CD4-positive, alpha-beta T cell treated with Interferon alpha-2 for 1 hour (primary cell): ENCODE data around the gene DMD.

ENCODE experiments used
- DNase-seq, 2 donors: peaks; one replicate each; pipeline ENCODE4 v3.0.0-alpha.2; 2020 to 2022

The DMD gene

DNA sequence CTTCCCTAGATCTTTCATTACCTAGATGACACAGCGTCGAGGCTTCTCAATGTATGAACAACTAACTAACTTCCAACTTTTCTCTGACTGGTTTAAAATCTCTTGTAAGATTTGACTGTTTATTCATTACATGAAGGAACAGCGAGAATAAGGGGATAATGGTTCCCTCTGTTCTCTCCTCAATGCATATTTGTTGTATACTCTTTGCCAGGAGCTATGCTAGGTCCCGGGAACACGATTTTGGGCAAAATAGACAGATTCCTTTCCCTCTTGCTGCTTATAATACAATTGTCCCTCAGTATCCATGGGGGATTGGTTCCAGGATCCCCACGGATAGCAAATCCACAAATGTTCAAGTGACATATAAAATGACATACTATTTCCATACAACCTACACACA, 1020.0 kb downstream of the DMD start:
- no peak for DNase-seq

DNA sequence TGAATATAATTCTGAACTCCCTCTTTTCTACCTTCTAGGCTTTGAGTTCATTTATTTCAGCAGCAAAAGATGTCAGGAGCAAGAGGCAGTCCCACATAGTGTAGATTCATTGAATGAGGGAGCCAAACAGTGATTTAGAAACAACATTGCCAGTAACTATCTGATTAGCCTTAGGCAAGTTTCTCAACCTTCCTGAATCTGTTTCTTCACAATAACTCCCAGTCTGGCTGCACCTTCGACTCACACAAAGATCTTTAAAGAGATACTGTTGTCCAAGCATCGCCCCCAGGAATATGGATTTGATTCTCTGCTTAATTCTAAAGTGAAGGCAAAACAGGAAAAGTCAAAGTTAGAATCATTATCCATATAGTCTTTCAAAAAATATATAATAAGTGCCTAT, 1026.2 kb downstream of the DMD start:
- no peak for DNase-seq

DNA sequence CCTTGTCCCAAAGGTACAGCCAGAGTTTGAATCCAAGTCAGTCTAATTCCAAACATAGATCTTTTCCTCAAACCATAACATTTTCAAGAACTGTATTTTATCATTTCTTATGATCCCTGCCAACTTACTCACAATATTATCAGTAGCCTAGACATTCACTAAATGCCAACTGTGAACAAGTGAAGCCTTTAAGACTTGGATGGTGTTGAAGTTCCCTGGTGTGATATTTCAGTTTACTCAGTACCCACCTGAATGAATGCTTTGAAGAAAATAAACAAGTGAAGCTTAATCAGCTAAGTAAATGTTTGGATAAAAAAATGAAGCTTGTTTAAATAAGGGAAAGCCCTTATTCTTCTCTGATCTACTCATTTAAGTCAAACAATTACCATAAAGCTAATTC, 1028.3 kb downstream of the DMD start:
- no peak for DNase-seq

DNA sequence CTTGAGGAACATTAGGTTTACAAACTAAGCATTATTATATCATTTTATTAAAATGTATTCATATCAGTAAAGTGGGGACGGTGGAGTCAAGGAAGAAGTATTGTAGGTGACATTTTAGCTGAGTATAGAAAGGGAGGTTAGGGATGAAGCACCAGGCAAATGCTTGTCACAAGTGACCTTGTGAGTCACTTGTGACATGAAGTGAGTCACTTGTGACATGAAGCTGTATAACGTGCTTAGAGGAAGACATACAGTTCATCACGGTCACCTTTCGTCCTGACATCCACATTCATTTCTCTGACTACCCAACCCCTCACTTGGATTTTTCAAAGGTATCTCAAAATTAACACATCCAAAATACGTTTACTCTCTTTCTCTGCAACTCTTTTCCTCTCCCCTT, 1034.8 kb downstream of the DMD start:
- DNase-seq: no peak

DNA sequence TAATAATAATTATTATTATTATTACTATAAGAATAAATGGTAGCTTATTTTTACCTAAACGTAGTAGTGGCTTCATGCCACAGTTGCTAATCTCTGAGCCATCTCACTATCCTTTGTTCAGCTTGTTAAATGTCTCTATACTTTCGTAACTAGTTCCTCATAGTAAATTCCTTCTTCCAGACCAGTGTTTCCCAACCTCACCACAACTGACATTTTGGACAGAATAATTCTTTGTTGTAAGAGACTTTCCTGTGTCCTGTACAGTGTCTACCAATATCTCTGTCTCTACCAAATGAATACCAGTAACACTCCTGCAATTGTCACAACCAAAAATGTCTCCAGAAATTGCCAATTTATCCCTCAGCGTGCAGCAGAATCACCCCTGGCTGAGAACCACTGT, 1040.9 kb downstream of the DMD start:
- DNase-seq: no peak

DNA sequence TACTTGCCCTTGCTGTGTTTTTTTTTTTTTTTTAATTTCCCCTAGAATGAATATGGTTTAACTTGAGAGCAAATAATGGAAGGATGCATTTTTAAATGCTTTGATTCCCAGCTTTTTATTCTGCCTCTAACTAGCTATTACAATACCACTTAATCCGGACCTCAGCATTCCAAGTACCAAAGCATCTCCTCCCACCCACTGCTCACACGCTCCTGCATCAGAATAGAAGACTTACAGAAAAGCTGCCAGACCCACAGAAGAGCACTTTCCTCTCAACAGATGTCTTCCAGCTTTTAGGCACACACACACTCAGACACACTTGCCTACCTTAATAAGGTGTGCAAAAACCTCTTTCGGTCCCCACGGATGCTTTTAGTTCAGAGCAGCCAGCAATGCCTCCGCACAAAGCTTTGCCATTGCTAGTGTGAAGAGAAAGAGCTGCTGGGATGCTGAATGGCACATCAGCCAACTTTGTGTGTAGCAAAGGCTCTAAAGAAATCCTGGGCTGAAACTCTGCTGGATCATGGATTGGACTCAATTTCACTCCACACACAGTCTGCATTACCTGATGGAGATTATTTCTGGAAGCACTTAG, 1056.2 kb downstream of the DMD start:
- DNase-seq: no peak

DNA sequence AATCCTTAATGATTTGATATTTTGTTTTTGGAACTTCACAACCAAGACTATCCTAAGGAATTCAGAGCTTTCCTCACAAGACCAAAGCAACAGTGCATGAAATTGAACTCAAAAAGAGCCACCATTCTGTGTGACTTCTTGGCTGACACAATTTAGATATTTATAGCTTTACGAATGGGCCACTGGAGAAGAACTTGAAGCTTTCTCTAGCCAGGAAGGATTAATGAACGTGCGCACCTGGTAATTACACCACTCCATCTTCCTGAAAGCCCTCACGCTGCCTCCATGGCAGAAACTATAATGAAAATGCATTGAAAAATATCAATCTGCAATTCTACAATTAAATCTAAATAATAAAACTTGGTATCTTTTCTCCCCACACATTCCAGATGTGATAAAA, 1057.8 kb downstream of the DMD start:
- no peak for DNase-seq

DNA sequence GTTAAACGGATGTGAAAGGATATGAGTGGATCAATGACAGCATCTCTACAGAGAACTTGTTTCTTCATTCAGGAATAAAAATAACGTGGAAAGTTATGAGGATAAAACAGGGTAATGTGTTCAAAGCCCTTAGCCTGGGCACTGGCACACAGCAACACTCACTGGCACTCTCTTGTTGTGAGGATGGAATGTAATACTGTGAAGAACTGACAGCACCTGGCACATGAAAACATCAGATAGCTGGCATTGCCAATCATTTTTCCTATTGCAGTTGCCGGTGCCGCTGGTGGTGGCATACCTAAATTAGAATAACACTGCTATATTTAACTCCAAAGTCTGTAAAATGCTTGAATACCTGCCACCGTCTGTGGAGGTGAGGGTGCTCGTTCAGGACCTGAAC, 1061.2 kb downstream of the DMD start:
- DNase-seq: no peak

DNA sequence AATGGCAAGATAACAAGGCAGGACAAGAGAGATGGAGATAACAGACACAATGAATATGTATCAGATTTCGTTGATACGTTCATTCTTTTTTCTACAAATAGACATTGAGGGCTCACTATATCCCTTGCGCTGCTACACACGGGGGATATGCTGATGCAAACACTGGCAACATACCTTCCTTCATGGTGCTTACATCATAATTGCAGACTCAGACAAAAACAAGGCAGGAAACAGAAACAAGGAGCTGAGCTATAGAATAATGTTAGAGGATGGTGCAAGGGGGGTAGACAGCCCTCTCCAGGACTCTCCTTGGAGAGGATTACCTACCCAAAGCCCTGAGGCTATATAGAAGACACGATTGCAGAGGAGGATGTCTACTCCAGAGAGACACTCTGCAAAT, 1069.5 kb downstream of the DMD start:
- DNase-seq: no peak

DNA sequence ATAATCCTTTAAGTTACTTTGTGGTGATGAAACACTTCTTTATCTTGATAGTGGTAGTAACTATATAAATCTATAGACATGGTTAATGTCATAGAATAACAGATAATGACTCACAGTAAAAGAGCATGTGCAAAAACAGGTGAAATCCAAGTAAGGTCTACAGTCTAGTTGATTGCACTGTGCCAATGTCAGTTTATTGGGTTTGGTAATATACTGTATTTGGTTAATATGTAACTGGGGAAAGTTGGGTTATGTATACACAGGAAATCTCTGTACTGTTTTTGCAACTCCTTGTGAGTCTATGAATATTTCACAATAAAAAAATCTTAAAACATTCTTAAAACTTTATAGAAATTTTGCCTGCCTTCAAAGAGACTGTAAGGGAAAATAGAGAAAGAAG, 1071.9 kb downstream of the DMD start:
- DNase-seq: no peak

DNA sequence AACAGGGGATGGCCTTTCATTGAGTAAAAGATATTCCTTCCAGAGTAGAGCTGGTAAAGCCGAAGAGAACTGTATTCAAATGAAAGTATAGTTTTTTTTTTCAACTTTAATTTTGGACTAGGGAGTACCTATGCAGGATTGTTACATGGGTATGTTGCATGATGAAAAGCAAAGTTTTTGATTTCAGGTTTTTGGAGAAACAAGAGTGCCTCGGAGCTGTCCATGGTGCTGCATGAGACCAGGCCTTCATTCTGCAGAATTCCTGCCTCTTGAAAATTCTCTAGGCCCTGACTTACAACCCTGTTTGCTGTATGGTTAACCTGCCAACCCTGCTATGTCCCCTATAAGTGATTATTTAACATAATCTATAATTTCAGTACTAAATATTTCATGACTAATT, 1073.8 kb downstream of the DMD start:
- no peak for DNase-seq

DNA sequence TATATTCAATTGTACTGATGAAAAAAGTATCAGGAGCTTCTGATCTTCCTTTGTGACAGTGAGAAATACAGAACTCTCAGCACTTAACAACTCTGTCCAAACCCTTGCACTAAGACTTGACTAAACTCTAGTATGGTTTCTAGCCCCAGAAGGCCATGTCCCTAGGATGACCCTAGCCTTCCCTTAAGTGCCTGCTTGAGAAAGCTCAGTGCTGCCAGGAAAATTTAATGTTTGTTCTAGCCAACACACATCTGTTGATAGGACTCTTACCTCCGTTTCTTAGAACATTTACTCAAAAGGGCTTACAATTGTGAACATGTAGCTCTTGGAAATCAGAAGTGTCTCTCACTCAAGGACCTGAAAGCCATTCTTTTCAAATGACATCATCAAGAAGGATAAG, 1084.4 kb downstream of the DMD start:
- DNase-seq: no peak

DNA sequence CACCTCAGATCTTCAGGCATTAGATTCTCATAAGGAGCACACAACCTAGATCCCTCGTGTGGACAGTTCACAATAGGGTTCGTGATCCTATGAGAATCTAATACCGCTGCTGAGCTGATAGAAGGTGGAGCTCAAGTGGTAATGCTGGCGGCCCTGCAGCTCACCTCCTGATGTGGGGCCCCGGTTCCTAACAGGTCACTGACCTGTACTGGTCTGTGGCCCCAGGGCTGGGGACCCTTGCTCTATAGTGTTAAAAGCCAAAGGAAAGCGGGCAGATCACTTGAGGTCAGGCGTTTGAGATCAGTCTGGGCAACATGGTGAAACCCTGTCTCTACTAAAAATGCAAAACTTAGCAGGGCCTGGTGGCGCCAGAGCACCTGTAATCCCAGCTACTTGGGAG, 1092.5 kb downstream of the DMD start:
- no peak for DNase-seq

DNA sequence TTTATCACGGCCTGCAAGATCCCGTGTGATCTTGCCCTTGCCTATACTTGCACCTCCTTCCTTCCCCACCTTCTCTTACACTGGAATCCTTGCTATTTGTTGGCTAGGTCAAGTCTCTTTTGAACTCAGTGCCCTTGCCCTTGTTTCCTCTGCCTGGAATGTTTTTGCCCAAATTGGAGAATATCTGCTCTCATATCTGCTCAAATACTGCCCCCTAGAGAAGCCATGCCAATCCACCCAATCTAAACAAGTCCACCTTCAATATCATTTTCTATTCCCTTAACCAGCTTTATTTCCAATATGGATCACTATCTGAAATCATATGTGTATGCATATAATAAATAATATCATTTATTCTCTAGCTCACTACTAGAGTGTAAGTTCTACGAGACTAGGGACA, 1095.3 kb downstream of the DMD start:
- DNase-seq: no peak

DNA sequence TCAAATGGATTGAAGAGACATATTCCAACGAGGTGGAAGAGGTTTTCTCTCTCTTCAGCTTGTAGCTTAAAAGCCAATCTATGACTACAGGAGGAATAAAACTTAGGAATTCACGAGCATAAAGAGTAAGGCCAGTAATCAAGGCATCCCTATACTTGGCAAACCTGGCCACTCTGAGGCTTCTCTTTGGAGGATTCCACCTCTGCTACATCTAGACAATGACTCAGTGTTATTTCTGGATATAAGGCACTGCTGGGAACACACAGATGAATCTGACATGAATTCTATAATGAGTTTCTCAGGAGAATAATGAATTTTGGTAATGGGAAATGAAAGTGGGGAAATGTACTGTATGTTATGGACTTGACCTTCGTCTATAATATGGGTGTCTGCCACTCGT, 1123.7 kb downstream of the DMD start:
- DNase-seq: no peak

DNA sequence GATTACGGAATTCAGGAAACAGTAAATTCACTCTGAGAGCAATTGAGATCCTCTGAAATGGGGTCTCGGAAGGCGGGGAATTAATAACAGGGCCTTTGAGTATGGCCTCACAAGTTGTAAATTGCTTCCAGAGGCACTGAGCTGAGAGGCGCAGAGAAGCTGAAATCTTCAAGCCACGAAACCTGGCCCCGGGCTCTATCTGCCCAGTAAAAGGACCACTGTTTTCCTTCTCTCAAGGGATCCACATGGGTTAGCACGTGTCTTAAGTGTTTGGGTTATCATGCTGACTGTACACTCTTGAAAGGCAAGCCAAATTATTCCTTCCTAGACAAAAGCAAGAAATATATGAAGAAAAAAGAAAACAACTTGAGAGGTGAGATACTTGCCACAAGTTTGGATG, 1126.6 kb downstream of the DMD start:
- DNase-seq: no peak

DNA sequence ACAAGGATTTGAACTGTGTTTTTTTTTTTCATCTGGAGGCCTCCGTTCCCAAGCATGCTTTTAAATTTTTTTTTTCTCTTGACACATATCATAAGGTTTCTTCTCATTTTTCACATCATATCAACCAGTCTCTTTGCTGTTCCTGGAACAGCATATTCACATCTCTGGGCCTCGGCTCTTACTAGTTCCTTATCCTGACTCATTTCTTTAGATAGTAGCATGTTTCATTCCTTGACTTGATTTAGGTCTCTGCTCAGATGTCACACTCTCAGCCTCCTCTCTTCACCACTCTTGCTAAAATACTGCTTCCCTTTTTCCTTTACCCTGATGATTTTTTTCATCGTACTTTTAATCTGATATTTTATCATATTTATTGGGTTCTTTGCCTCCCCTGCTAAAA, 1163.1 kb downstream of the DMD start:
- DNase-seq: no peak

DNA sequence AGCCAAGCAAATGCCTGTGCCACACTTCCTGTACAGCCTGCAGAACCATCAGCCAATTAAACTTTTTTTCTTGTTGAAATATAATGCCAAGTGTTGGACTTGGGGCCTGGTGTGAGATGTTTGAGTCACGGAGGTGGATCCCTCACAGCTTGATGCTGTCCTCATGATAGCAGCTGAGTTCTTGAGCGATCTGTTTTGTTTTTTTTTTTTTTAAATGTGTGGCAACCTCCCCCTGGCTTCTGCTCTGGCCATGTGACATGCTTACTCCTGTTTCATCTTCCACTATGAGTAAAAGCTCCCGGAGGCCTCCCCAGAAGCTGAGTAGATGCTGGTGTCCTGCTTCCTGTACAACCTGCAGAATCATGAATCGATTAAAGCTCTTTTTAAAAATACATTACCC, 1166.2 kb downstream of the DMD start:
- no peak for DNase-seq

DNA sequence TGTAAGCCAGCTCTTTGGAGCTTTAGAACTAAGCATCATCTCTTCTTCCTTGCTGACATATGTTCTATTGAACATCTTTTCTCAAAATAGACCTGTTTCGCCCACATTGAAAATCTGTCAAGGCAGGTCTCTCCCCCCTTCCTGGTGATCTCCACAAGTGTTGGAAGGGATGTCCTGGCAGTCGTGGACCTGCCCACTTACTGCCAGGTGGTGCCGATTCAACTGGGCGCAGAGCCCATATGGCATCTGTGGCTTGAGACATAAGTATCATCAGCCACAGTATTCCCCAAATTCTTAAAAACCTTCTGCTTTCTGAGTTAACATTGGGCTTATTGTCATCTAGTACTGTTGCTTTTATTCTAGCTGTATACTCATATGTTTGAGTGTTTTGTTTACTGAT, 1170.2 kb downstream of the DMD start:
- DNase-seq: no peak

DNA sequence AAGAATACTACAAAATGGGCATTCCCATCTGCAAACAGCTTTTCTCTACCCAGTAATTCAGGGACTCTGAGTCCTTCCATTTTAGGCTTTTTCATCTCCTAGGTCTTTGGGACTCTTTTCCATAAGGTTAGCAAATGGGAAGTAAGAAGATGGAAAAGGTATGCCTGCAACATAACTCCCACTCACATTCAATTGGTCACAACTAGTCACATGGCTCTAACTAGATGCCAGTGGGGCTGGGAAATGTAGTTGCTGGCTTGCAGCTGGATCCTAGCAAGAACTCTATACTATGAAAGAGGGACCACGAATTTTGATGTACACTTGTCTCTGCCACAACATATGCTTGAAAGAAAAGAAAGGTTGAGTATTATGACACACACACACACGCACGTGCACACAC, 1184.6 kb downstream of the DMD start:
- DNase-seq: no peak

DNA sequence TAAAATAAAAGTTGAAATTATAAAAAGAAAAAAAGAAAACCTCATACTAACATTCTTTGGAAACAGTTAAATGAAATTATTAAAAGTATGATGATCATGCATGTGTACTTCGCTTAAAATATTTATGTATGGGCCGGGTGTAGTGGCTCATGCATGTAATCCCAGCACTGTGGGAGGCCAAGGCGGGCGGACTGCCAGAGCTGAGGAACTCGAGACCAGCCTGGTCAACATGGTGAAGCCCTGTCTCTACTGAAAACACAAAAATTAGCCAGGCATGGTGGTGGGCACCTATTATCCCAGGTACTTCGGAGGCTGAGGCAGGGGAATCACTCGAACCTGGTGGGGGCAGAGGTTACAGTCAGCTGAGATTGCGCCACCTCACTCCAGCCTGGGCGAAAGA, 1187.3 kb downstream of the DMD start:
- DNase-seq: no peak

DNA sequence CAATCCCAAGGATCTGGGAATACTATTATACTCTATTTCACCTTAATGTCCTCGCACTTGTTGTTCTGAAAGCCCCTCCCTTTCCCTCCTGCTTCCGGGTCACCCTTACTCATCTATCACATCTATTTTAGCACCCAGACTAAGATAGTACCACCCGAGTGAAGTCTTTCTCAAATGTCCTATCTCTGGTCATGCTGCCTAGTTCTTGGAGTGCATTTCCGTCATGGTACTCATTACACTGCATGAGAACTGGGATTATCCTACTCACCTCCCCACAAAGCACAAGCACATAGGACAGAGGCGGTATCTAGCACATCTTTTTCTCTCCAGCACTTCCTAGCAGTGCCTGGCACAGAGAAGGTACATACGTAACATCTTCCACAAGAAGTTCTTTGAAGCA, 1195.2 kb downstream of the DMD start:
- no peak for DNase-seq

DNA sequence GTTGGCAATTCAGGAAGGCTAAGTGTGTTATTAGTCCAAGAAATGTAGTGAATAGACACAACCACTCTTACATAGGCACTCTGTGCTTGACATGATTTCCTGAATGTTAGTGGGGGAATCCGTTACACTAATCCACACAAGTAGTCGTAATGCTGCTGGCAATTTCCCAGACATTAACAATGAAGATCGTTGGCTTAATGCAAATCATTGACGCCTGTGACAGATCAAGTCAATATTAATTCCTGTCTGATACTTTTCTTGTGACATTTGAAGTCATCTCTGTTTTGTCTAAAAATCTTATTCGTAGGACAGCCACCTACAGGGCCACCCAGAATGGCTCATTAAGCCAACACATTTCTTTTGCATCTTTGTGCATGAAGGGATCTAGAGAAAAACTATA, 1200.4 kb downstream of the DMD start:
- DNase-seq: no peak

DNA sequence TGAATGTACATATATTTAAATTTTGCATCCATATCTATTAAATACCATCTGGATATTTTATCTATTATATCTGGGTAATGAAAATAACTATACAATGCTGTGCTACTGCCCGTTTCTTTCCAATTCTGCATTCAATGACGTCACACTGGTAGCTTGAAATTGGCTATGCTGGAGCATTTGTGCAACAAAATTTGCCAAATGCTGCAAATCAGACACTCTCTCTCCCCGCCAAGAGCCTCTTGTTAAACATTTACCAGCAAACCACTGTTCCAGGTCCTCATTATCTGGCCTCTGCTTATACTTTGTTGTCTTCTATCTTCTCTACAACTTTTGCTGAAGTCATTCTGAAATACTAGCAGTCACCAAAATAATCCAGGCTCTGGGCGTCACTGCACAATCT, 1201.1 kb downstream of the DMD start:
- no peak for DNase-seq

DNA sequence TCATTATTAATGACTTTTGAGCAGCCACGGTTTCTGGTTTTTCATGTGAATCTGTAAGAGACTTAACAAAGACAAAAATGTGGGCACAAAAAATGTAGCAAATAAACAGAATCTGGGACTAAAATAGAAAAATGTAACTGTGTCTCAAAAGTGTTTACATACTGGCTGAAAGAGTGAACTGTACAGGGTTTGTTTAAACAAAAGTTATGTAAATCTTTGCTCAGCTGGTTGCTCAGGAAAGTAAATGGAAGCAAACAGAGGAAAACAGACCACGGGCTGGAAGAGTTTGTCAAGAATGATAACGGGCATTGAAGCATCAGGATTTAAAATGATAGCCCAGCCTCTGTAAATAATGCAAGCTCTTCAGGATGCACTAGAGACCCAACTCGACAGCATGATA, 1217.7 kb downstream of the DMD start:
- no peak for DNase-seq

DNA sequence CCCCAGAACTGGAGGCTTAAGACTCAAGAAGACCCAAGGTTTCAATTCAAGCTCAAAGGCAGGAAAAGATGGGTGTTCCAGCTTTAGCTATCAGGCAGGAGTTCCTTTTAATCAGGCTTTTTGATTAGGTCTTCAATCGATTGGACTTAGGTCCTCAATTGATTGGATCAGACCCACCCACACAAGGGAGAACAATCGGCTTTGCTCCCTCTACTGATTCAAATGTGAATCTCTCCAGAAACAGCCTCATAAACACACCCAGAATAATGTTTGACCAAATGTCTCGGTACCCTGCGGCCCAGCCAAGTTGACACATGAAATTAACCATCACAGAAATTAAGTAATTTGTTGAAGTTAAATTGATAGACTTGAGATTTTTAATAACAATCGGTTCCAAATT, 1222.4 kb downstream of the DMD start:
- DNase-seq: no peak
